Ishikawa (cell line): ENCODE data around the gene STEAP3.

Experiments
- EGR1 ChIP-seq: IDR thresholded peaks from 2 replicates; pipeline ENCODE4 v1.6.1; 2012
- EP300 ChIP-seq: IDR thresholded peaks from 2 replicates; pipeline ENCODE4 v1.6.1; 2012; ENCODE audit warnings: borderline replicate concordance
- FOXM1 ChIP-seq: IDR thresholded peaks from 2 replicates; pipeline ENCODE4 v1.6.1; 2012; ENCODE audit warnings: low read depth, borderline replicate concordance
- MAX ChIP-seq: IDR thresholded peaks from 2 replicates; pipeline ENCODE4 v1.6.1; 2012
- NFIC ChIP-seq: IDR thresholded peaks from 2 replicates; pipeline ENCODE4 v1.6.1; 2012
- RAD21 ChIP-seq: IDR thresholded peaks from 2 replicates; pipeline ENCODE4 v1.6.1; 2012; ENCODE audit warnings: low read depth
- TAF1 ChIP-seq: IDR thresholded peaks from 2 replicates; pipeline ENCODE4 v1.6.1; 2012; ENCODE audit warnings: low read depth, mild to moderate bottlenecking
- TEAD4 ChIP-seq: IDR thresholded peaks from 2 replicates; pipeline ENCODE4 v1.6.1; 2012
- YY1 ChIP-seq: IDR thresholded peaks from 2 replicates; pipeline ENCODE4 v1.6.1; 2012; ENCODE audit warnings: low read depth
- TF ChIP-seq, protein P1 (sequence below): IDR thresholded peaks from 2 replicates; pipeline ENCODE4 v1.6.1; 2012; ENCODE audit warnings: low read depth, mild to moderate bottlenecking
- TF ChIP-seq, protein P2 (sequence below): IDR thresholded peaks from 2 replicates; pipeline ENCODE4 v1.6.1; 2012

DNA sequence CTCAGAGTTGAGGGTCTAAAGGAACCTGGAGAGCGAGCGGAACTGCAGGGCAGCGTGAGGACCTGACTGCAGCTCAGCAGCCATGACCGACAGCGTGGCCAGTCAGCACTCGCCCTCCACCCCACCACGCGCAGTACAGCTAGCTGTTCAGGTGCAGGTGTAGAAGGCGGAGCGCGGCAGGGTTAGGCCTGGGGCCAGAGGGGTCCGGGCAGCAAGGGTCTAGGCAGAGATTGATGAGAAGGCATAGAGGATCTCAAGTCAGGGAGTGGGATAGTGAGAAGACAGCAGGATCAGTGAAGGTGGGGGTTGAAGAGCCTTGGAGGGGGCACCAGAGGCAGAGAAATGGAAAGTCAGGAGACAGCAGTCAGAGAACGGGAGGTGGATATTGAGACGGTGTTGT is 71.0 kb downstream of the STEAP3 start:
- no peak for TF ChIP-seq EGR1
- TF ChIP-seq EP300, result no peak
- TF ChIP-seq, protein P1, sequence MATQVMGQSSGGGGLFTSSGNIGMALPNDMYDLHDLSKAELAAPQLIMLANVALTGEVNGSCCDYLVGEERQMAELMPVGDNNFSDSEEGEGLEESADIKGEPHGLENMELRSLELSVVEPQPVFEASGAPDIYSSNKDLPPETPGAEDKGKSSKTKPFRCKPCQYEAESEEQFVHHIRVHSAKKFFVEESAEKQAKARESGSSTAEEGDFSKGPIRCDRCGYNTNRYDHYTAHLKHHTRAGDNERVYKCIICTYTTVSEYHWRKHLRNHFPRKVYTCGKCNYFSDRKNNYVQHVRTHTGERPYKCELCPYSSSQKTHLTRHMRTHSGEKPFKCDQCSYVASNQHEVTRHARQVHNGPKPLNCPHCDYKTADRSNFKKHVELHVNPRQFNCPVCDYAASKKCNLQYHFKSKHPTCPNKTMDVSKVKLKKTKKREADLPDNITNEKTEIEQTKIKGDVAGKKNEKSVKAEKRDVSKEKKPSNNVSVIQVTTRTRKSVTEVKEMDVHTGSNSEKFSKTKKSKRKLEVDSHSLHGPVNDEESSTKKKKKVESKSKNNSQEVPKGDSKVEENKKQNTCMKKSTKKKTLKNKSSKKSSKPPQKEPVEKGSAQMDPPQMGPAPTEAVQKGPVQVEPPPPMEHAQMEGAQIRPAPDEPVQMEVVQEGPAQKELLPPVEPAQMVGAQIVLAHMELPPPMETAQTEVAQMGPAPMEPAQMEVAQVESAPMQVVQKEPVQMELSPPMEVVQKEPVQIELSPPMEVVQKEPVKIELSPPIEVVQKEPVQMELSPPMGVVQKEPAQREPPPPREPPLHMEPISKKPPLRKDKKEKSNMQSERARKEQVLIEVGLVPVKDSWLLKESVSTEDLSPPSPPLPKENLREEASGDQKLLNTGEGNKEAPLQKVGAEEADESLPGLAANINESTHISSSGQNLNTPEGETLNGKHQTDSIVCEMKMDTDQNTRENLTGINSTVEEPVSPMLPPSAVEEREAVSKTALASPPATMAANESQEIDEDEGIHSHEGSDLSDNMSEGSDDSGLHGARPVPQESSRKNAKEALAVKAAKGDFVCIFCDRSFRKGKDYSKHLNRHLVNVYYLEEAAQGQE, result no peak
- no peak for TF ChIP-seq YY1
- no peak for TF ChIP-seq NFIC
- TF ChIP-seq TAF1, result no peak
- TF ChIP-seq TEAD4, result no peak
- no peak for TF ChIP-seq MAX
- TF ChIP-seq, protein P2, sequence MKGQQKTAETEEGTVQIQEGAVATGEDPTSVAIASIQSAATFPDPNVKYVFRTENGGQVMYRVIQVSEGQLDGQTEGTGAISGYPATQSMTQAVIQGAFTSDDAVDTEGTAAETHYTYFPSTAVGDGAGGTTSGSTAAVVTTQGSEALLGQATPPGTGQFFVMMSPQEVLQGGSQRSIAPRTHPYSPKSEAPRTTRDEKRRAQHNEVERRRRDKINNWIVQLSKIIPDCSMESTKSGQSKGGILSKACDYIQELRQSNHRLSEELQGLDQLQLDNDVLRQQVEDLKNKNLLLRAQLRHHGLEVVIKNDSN, result no peak
- TF ChIP-seq FOXM1, result no peak
- no peak for TF ChIP-seq RAD21
